Measurements from ENCODE around the gene MXRA8.

MXRA8 gene

DNA sequence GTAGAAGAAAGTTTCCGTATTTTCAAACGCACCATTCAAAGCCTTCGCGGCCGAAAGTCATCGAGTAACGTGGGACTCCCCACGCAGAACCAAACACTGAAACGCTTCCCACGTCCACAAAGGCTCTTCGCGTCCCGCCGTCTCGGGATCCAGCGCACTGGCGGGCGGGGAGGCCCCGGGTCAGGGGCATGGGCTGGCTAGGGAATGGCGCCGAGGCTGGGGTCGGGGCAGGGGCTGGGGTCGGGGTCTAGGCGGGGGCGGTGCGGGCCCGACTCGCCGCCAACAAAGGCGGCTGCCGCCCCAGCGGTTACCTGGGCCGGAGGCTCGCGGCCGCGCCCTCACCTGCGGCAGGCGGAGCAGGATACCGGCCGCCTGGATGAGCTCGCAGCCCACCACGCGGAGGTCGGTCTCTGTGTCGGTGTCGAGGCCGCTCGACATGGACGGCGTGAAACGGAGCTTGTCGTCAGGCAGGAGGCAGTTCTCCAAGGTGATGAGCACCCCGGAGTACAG is 40.4 kb upstream of the MXRA8 start:
- TF ChIP-seq, protein P1, sequence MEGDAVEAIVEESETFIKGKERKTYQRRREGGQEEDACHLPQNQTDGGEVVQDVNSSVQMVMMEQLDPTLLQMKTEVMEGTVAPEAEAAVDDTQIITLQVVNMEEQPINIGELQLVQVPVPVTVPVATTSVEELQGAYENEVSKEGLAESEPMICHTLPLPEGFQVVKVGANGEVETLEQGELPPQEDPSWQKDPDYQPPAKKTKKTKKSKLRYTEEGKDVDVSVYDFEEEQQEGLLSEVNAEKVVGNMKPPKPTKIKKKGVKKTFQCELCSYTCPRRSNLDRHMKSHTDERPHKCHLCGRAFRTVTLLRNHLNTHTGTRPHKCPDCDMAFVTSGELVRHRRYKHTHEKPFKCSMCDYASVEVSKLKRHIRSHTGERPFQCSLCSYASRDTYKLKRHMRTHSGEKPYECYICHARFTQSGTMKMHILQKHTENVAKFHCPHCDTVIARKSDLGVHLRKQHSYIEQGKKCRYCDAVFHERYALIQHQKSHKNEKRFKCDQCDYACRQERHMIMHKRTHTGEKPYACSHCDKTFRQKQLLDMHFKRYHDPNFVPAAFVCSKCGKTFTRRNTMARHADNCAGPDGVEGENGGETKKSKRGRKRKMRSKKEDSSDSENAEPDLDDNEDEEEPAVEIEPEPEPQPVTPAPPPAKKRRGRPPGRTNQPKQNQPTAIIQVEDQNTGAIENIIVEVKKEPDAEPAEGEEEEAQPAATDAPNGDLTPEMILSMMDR (IDR thresholded peaks at IDR 0.05; ENCODE audit: low read depth, low read length, missing control alignments), result no peak
- no peak for DNase-seq (ENCODE audit: extremely low read depth, low read depth)
- H3K4me3 ChIP-seq (replicated peaks; ENCODE audit: low read depth, low read length), result peak overlapping the region; percentile 98

DNA sequence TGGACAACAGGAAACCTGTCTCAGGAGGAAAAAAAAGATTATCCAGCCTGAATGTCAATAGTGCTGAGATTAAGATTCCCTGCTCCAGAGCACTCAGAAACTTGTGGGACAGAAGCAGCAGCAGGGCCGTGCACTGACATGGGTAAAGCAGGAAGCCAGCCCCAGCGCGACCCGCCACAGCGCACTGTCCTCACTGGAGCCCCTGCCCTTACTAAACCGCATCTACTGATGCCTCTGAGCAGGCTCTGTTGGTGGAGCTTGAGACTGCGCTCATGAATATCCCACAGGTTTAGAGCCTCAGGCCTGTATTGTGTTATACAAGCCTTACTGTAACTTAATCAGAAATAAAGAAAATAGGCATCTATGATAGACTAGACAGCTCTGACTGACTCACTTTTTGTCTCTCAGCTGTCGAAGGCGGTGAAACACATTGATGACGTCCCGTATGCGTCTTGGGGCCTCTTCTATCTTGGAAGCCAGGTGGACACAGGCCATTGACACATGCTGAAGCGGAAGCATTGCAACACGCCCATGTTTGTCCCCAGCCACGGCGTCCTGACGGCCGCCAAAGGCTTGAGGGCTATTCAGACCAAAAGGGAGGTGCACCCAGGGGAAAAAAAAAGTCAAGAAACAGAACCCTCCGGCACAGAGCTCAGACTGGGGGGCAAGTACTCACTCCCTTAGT is 39.6 kb upstream of the MXRA8 start:
- peak overlapping the region; percentile 98 for H3K4me3 ChIP-seq (replicated peaks; ENCODE audit: low read depth, low read length)
- TF ChIP-seq, protein P1 (IDR thresholded peaks at IDR 0.05; ENCODE audit: low read depth, low read length, missing control alignments), result no peak
- no peak for DNase-seq (ENCODE audit: extremely low read depth, low read depth)

DNA sequence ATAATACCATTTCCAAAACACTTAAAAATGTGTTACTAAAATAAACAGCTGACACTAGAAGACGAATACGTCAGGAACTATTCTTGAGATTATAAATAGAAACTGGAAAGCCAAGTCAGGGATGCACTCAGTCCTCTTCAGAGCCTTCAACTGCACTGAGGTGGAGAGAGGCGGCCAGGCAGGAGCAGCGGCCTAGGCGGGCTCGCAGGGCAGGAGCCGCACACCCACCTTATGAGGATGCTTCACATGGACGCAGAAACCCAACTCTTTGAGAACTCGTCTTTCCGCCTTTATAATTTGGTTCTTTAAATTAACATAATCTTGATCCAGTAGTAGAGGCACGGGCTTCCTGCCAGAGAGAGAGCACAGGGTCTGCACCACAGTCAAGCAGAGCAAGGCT is 36.8 kb upstream of the MXRA8 start:
- no peak overlapping the region for H3K4me3 ChIP-seq (replicated peaks; ENCODE audit: low read depth, low read length)
- DNase-seq (ENCODE audit: extremely low read depth, low read depth), result no peak
- TF ChIP-seq, protein P1 (IDR thresholded peaks at IDR 0.05; ENCODE audit: low read depth, low read length, missing control alignments), result no peak

DNA sequence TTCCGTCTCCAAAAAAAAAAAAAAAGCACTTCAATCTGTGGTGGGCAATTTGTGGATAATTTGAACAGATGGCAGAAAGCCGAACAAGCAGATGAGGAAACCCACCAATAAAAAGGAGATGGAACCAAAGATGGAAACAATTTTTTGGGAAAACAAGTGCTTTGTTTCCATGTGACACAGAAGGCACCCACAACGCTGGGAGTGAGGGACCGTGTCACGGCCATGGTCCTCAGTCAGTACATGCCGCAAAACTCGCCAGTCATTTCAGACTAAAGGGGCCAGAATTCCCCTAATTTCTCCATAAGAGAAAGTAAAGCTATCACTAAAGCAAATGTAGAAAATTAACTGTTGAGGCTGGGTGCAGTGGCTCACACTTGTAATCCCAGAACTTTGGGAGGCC is 35.8 kb upstream of the MXRA8 start:
- TF ChIP-seq, protein P1 (IDR thresholded peaks at IDR 0.05; ENCODE audit: low read depth, low read length, missing control alignments), result no peak
- H3K4me3 ChIP-seq (replicated peaks; ENCODE audit: low read depth, low read length), result no peak overlapping the region
- no peak for DNase-seq (ENCODE audit: extremely low read depth, low read depth)

DNA sequence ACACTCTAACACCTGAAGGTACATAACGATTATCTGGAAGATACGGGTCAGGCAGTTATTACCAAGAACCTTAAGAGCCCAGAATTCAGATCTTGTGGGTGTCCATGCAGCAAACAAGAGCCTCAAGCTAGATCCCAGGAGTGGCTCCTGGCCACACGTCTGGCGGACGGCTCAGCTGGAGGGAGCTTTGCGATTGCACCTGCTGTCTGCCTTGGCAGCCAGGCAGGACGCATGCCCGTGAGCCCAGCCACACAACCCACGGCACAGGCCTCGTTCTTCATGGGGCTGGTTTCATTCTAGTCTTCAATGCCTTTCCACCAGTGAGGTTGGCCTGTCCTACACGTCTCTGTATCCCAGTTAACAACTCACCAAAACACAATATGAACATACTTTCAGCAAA is 35.1 kb upstream of the MXRA8 start:
- no peak for DNase-seq (ENCODE audit: extremely low read depth, low read depth)
- H3K4me3 ChIP-seq (replicated peaks; ENCODE audit: low read depth, low read length), result no peak overlapping the region
- TF ChIP-seq, protein P1 (IDR thresholded peaks at IDR 0.05; ENCODE audit: low read depth, low read length, missing control alignments), result no peak

DNA sequence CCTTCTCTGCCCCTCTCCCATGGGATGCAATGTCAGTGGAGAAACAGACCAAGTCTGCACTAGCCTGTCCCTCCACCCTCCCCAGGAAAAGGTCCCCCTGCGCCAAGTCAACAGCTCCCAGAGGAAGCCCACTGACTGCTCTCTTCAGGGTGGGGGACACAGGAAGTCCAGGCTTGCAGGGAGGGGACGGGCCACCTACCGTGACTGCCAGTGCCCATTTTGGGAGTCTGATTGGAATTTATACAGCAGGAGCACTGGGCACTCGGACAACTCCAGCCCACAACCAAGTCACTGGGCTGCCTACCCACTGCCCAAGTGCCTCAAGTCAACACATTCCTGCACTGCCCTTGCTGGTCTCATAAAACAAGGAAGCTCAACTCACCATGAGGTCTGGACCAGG is 34.7 kb upstream of the MXRA8 start:
- no peak overlapping the region for H3K4me3 ChIP-seq (replicated peaks; ENCODE audit: low read depth, low read length)
- DNase-seq (ENCODE audit: extremely low read depth, low read depth), result no peak
- TF ChIP-seq, protein P1 (IDR thresholded peaks at IDR 0.05; ENCODE audit: low read depth, low read length, missing control alignments), result no peak

DNA sequence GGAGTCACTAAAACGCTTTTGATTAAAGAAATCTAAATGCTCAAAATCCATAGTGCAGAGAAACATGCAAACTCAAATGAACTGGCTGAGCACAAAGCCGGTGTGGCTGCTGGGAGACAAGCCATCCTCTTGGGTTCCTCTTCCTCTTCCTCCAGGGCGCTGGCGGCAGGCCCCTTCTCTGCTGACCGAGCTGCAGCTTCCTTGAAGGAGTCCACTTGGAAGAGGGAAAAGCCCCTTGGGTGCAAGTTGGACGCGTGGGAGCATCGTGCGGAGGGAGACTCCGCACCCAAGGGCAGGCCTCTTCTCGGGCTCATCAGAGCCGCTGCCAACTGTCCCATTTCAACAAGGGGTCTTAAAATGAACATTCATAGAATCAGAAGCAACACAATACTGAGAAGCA is 32.9 kb upstream of the MXRA8 start:
- H3K4me3 ChIP-seq (replicated peaks; ENCODE audit: low read depth, low read length), result no peak overlapping the region
- DNase-seq (ENCODE audit: extremely low read depth, low read depth), result no peak
- TF ChIP-seq, protein P1 (IDR thresholded peaks at IDR 0.05; ENCODE audit: low read depth, low read length, missing control alignments), result no peak

Measured in HFF-Myc (cell line).